ENCODE results near the gene HNRNPA2B1.

DNA sequence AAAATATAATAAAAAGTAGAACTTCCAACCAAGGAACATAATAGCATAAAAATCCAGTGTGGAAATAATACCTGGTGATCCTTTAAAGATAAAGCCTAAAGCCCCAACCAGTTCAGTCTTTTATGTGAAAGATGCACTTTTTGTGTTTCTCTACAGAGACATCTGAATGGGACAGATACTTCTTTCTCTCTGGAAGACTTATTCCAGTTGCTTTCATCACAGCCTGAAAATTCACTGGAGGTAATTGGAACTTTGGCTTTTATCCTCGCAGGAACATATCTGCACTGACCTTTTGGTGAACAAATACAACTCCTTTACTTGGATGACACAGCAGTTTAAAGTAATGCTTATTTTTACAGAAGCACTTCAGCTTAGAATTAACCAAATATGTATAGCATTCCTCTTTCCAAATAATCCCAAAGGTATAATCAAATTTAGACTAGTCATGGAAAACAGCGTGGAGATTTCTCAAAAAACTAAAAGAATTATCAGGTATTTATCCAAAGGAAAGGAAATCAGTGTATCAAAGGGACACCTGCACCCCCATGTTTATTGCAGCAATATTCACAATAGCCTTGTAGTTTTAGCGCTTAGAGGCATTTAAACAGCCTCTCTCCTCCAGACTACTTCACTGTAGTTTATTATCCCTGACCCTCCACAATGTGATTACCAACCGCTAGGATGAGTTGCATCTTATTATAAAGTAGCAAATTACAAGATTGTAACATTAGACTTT is 16.8 kb downstream of the HNRNPA2B1 start:
- TF ChIP-seq CTCF (IDR thresholded peaks at IDR 0.05) (no peak), POLR2A (IDR thresholded peaks at IDR 0.05) (no peak)

Data from sigmoid colon (tissue), 3 donors.